ENCODE measurements around the gene RALBP1. TPM values are rescaled to one million over a fixed set of nuclear protein-coding genes. Genes with fewer than 3 reads are reported as not detected.

The RALBP1 gene
- total and polyA plus RNA-seq, 4 donors: 15.6 to 34.8 (median 21.0) TPM

DNA sequence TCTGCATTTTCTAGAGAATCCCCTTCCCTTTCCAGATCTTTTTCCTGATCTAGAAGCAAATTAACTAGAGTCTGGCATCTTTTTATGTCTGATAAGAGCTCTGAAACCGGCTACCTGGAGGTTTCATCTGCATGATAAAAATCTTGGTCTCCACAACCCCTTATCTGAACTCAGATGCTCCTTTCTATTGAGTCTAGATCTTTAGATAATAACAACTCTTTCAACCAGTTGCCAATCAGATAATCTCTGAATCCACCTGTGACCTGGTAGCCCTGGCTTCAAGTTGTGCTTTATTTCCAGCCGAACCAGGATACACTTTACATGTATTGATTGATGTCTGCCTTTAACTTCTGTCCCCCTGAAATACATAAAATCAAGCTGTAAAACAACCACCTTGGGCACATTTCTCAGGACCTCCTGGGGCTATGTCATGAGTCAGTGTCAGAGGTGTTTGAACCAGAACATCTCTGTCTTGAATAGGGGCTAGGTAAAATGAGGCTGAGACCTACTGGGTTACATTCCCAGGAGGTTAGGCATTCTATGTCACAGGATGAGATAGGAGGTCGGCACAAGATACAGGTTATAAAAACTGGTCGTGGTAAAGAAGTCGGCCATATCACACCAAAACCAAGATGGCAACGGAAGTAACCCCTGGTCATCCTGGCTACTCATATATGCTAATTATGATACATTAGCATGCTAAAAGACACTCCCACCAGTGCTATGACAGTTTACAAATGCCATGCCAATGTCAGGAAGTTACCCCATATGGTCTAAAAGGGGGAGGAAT, 20.8 kb downstream of the RALBP1 start:
- Histone ChIP-seq H3K9me3 (ENCODE audit: control insufficient read depth in 4 of 4, low read length in 3 of 4) (no peaks in the 10 kb centered on the region), H3K27ac (ENCODE audit: low read depth in 1 of 2, low read length in 2 of 2) (no peak overlapping the region), H3K4me3 (ENCODE audit: low read depth in 1 of 3, low read length in 3 of 3) (no peak overlapping the region), H3K27me3 (ENCODE audit: control insufficient read depth in 4 of 4, insufficient read depth in 4 of 4, low read length in 3 of 4) (no peaks in the 10 kb centered on the region), H3K36me3 (ENCODE audit: control insufficient read depth in 4 of 4, insufficient read depth in 3 of 4, low read depth in 1 of 4, low read length in 3 of 4) (peaks cover 0 to 2% (median 0%) of the 10 kb centered on the region in 4 donors), H3K9ac (ENCODE audit: low read depth in 1 of 2, low read length in 2 of 2) (no peak overlapping the region), H3K4me1 (ENCODE audit: control insufficient read depth in 4 of 4, insufficient read depth in 4 of 4, low read length in 3 of 4) (no peaks in the 10 kb centered on the region)
- TF ChIP-seq NR2F2 (IDR thresholded peaks at IDR 0.05) (no peak), TAF1 (conservative IDR thresholded peaks at IDR 0.05) (no peak), JUND (IDR thresholded peaks at IDR 0.05) (no peak), FOXA2 (IDR thresholded peaks at IDR 0.05) (no peak), HNF4G (IDR thresholded peaks at IDR 0.05) (no peak), FOXA1 (IDR thresholded peaks at IDR 0.05) (no peak), HNF4A (conservative IDR thresholded peaks at IDR 0.05) (no peak), SP1 (IDR thresholded peaks at IDR 0.05) (no peak), YY1 (IDR thresholded peaks at IDR 0.05) (no peak), GABPA (IDR thresholded peaks at IDR 0.05 in 1 of 2, conservative IDR thresholded peaks at IDR 0.05 in 1 of 2) (no peak), RXRA (IDR thresholded peaks at IDR 0.05) (no peak)
- TF ChIP-seq, protein P1, sequence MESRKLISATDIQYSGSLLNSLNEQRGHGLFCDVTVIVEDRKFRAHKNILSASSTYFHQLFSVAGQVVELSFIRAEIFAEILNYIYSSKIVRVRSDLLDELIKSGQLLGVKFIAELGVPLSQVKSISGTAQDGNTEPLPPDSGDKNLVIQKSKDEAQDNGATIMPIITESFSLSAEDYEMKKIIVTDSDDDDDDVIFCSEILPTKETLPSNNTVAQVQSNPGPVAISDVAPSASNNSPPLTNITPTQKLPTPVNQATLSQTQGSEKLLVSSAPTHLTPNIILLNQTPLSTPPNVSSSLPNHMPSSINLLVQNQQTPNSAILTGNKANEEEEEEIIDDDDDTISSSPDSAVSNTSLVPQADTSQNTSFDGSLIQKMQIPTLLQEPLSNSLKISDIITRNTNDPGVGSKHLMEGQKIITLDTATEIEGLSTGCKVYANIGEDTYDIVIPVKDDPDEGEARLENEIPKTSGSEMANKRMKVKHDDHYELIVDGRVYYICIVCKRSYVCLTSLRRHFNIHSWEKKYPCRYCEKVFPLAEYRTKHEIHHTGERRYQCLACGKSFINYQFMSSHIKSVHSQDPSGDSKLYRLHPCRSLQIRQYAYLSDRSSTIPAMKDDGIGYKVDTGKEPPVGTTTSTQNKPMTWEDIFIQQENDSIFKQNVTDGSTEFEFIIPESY (IDR thresholded peaks at IDR 0.05): no peak
- DNase-seq (ENCODE audit: low spot score): no peak
- 84% methylated on average over 6 of the region's 6 CpGs for WGBS

DNA sequence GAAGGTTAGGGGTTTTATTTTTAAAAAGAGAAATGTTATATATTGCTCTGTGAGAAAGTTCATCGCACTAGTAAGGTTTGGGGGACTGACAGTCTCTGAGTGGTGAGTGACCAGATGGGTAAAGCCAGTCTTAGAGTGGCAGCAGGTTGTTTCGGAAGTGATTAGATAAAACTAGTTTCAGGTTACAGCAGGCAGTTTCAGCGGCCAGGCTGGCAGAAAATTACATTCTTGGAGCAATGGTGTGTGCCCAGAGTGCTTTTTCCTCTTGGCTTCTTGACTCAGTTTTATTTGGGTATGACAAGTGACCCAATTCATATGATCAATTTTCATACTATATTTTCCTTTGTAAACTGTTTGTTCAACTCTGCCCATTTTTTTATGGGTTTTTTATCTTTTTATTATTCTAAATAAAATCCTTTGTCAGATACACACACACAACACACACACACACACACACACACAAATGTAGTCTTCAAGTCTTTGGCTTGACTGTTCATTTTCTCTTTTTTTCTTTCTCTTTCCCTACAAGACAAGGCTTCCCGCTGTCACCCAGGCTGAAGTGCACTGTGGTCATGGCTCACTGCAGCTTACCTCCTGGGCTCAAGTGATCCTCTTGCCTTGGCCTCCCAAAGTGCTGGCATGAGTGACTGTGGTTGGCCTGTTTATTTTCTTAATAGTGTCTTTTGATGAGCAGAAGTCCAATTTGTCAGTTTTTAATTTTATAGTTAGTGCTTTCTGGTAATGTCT, 30.9 kb downstream of the RALBP1 start:
- WGBS: 88% methylated on average over 4 of the region's 4 CpGs
- H3K4me1 ChIP-seq (ENCODE audit: control insufficient read depth in 4 of 4, insufficient read depth in 4 of 4, low read length in 3 of 4): no peaks in the 10 kb centered on the region
- no peaks in the 10 kb centered on the region for H3K27me3 ChIP-seq (ENCODE audit: control insufficient read depth in 4 of 4, insufficient read depth in 4 of 4, low read length in 3 of 4)
- H3K36me3 ChIP-seq (ENCODE audit: control insufficient read depth in 4 of 4, insufficient read depth in 3 of 4, low read depth in 1 of 4, low read length in 3 of 4): no peaks in the 10 kb centered on the region
- no peak overlapping the region for H3K9ac ChIP-seq (ENCODE audit: low read depth in 1 of 2, low read length in 2 of 2)
- TF ChIP-seq GABPA (IDR thresholded peaks at IDR 0.05 in 1 of 2, conservative IDR thresholded peaks at IDR 0.05 in 1 of 2) (no peak), RXRA (IDR thresholded peaks at IDR 0.05) (no peak), FOXA2 (IDR thresholded peaks at IDR 0.05) (no peak), FOXA1 (IDR thresholded peaks at IDR 0.05) (no peak), JUND (IDR thresholded peaks at IDR 0.05) (no peak), SP1 (IDR thresholded peaks at IDR 0.05) (no peak), TAF1 (conservative IDR thresholded peaks at IDR 0.05) (no peak), NR2F2 (IDR thresholded peaks at IDR 0.05) (no peak), EGR1 (IDR thresholded peaks at IDR 0.05; ENCODE audit: low read depth in 2 of 2) (no peak), RAD21 (IDR thresholded peaks at IDR 0.05) (no peak), YY1 (IDR thresholded peaks at IDR 0.05) (no peak), HNF4A (conservative IDR thresholded peaks at IDR 0.05) (no peak), HNF4G (IDR thresholded peaks at IDR 0.05) (no peak)
- TF ChIP-seq, protein P1 (IDR thresholded peaks at IDR 0.05): no peak
- TF ChIP-seq, protein P2, sequence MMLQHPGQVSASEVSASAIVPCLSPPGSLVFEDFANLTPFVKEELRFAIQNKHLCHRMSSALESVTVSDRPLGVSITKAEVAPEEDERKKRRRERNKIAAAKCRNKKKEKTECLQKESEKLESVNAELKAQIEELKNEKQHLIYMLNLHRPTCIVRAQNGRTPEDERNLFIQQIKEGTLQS (IDR thresholded peaks at IDR 0.05): no peak
- TF ChIP-seq, protein P3, sequence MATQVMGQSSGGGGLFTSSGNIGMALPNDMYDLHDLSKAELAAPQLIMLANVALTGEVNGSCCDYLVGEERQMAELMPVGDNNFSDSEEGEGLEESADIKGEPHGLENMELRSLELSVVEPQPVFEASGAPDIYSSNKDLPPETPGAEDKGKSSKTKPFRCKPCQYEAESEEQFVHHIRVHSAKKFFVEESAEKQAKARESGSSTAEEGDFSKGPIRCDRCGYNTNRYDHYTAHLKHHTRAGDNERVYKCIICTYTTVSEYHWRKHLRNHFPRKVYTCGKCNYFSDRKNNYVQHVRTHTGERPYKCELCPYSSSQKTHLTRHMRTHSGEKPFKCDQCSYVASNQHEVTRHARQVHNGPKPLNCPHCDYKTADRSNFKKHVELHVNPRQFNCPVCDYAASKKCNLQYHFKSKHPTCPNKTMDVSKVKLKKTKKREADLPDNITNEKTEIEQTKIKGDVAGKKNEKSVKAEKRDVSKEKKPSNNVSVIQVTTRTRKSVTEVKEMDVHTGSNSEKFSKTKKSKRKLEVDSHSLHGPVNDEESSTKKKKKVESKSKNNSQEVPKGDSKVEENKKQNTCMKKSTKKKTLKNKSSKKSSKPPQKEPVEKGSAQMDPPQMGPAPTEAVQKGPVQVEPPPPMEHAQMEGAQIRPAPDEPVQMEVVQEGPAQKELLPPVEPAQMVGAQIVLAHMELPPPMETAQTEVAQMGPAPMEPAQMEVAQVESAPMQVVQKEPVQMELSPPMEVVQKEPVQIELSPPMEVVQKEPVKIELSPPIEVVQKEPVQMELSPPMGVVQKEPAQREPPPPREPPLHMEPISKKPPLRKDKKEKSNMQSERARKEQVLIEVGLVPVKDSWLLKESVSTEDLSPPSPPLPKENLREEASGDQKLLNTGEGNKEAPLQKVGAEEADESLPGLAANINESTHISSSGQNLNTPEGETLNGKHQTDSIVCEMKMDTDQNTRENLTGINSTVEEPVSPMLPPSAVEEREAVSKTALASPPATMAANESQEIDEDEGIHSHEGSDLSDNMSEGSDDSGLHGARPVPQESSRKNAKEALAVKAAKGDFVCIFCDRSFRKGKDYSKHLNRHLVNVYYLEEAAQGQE (IDR thresholded peaks at IDR 0.05): no peak
- TF ChIP-seq, protein P4, sequence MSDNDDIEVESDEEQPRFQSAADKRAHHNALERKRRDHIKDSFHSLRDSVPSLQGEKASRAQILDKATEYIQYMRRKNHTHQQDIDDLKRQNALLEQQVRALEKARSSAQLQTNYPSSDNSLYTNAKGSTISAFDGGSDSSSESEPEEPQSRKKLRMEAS (IDR thresholded peaks at IDR 0.05): no peak
- TF ChIP-seq, protein P5, sequence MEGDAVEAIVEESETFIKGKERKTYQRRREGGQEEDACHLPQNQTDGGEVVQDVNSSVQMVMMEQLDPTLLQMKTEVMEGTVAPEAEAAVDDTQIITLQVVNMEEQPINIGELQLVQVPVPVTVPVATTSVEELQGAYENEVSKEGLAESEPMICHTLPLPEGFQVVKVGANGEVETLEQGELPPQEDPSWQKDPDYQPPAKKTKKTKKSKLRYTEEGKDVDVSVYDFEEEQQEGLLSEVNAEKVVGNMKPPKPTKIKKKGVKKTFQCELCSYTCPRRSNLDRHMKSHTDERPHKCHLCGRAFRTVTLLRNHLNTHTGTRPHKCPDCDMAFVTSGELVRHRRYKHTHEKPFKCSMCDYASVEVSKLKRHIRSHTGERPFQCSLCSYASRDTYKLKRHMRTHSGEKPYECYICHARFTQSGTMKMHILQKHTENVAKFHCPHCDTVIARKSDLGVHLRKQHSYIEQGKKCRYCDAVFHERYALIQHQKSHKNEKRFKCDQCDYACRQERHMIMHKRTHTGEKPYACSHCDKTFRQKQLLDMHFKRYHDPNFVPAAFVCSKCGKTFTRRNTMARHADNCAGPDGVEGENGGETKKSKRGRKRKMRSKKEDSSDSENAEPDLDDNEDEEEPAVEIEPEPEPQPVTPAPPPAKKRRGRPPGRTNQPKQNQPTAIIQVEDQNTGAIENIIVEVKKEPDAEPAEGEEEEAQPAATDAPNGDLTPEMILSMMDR (IDR thresholded peaks at IDR 0.05; ENCODE audit: low read depth, low read length, missing input control): no peak
- no peak overlapping the region for H3K27ac ChIP-seq (ENCODE audit: low read depth in 1 of 2, low read length in 2 of 2)
- H3K9me3 ChIP-seq (ENCODE audit: control insufficient read depth in 4 of 4, low read length in 3 of 4): no peaks in the 10 kb centered on the region
- H3K4me3 ChIP-seq (ENCODE audit: low read depth in 1 of 3, low read length in 3 of 3): no peak overlapping the region
- DNase-seq (ENCODE audit: low spot score): no peak
